Activated naive CD8-positive, alpha-beta T cell treated with anti-CD3 and anti-CD28 coated beads, Interleukin-2, amount 10 ng/mL, durations not matched to agents 7 days and 5 days (primary cell): ENCODE data around the gene HEXD. TPM values are rescaled to one million over a fixed set of nuclear protein-coding genes. Genes with fewer than 3 reads are reported as not detected.
"Not testable (repeated sequence)": the region's sequence is repeated elsewhere in the genome, so short reads cannot be mapped to it uniquely, and the experiment has no call there.

ENCODE experiments used
- ATAC-seq: fragments of 150-1000 bp; cut with Tn5 transposase; one replicate; pipeline ENCODE4 v1.10.0; 2021; ENCODE audit warnings: low read depth, moderate library complexity
- POLR2A ChIA-PET: fragments of 350-600 bp; sonication (Branson Sonifier 250); formaldehyde crosslinking; loops from one replicate; lab custom pipeline; 2021; ENCODE audit warnings: antibody characterized with exemption; lab: Charles Lee
- DNase-seq: peaks from one replicate; pipeline ENCODE4 v3.0.0; 2021
- H3K27ac Mint-ChIP-seq: one replicate; pipeline ENCODE4 v1.8.0; 2022; ENCODE audit warnings: mild to moderate bottlenecking, mixed read lengths
- H3K27me3 Mint-ChIP-seq: one replicate; pipeline ENCODE4 v1.8.0; 2022; ENCODE audit warnings: mild to moderate bottlenecking, moderate library complexity, mixed read lengths
- H3K36me3 Mint-ChIP-seq: one replicate; pipeline ENCODE4 v1.8.0; 2021; ENCODE audit warnings: mild to moderate bottlenecking, mixed read lengths
- H3K4me1 Mint-ChIP-seq: one replicate; pipeline ENCODE4 v1.8.0; 2021; ENCODE audit warnings: mixed read lengths
- H3K4me3 Mint-ChIP-seq: one replicate; pipeline ENCODE4 v1.8.0; 2022; ENCODE audit warnings: mild to moderate bottlenecking, moderate library complexity, mixed read lengths
- H3K9me3 Mint-ChIP-seq: one replicate; pipeline ENCODE4 v1.8.0; 2021; ENCODE audit warnings: mixed read lengths
- total RNA-seq, 2 experiments: library from RNA; stranded (reverse); gene quantifications; one replicate each; pipeline ENCODE4 v1.2.3, GENCODE V29; 2021

Gene HEXD
- total RNA-seq, 2 experiments from 2014 or later = 84.1 to 84.8 TPM

GRCh38 chr17:82445542-82445941, 27.4 kb downstream of the HEXD start:
- Mint-ChIP-seq H3K9me3 (no peaks in the 10 kb centered on the region), H3K4me1 (peaks cover 11% of the 10 kb centered on the region), H3K27ac (no peak overlapping the region), H3K27me3 (no peaks in the 10 kb centered on the region), H3K36me3 (peaks cover 13% of the 10 kb centered on the region), H3K4me3 (no peak overlapping the region)
- POLR2A ChIA-PET = interaction anchor here (1.3 kb wide), 1 partner anchor 10 kb away, joined by 4 read pairs; no protein-coding TSS in a partner anchor
- no peak for DNase-seq
- no peak for ATAC-seq

- Mint-ChIP-seq H3K4me3 (no peak overlapping the region), H3K27ac (peak overlapping the region; percentile 34), H3K27me3 (no peaks in the 10 kb centered on the region), H3K9me3 (no peaks in the 10 kb centered on the region), H3K4me1 (peaks cover 13% of the 10 kb centered on the region), H3K36me3 (peaks cover 13% of the 10 kb centered on the region)
- no peak for DNase-seq
- POLR2A ChIA-PET = interaction anchor here (1.3 kb wide), 1 partner anchor 10 kb away, joined by 4 read pairs; no protein-coding TSS in a partner anchor
- no peak for ATAC-seq
These were observed 28.0 kb downstream of the HEXD start for GRCh38 chr17:82446124-82446523.

- Mint-ChIP-seq H3K4me3 (peak overlapping the region; percentile 44), H3K9me3 (no peaks in the 10 kb centered on the region), H3K27me3 (no peaks in the 10 kb centered on the region), H3K27ac (no peak overlapping the region), H3K36me3 (peaks cover 13% of the 10 kb centered on the region), H3K4me1 (peaks cover 18% of the 10 kb centered on the region)
- ATAC-seq (no peak), DNase-seq (no peak)
- POLR2A ChIA-PET = interaction anchor here (1.3 kb wide), 1 partner anchor 11 kb away, joined by 4 read pairs; no protein-coding TSS in a partner anchor
These were observed 28.5 kb downstream of the HEXD start for GRCh38 chr17:82446649-82447048.

GRCh38 chr17:82447876-82448275, 29.7 kb downstream of the HEXD start:
- peaks cover 27% of the 10 kb centered on the region for H3K4me1 Mint-ChIP-seq
- POLR2A ChIA-PET = interaction anchor here (0.7 to 1.1 kb wide), 3 partner anchors 10 to 19 kb away, joined by 3 to 5 read pairs (median 4); partner anchors contain the start of gene NARF
- no peaks in the 10 kb centered on the region for H3K9me3 Mint-ChIP-seq
- H3K27ac Mint-ChIP-seq = peak overlapping the region; percentile 75
- H3K4me3 Mint-ChIP-seq = peak overlapping the region; percentile 58
- H3K27me3 Mint-ChIP-seq = no peaks in the 10 kb centered on the region
- ATAC-seq = no peak
- DNase-seq = no peak
- H3K36me3 Mint-ChIP-seq = peaks cover 13% of the 10 kb centered on the region

DNA sequence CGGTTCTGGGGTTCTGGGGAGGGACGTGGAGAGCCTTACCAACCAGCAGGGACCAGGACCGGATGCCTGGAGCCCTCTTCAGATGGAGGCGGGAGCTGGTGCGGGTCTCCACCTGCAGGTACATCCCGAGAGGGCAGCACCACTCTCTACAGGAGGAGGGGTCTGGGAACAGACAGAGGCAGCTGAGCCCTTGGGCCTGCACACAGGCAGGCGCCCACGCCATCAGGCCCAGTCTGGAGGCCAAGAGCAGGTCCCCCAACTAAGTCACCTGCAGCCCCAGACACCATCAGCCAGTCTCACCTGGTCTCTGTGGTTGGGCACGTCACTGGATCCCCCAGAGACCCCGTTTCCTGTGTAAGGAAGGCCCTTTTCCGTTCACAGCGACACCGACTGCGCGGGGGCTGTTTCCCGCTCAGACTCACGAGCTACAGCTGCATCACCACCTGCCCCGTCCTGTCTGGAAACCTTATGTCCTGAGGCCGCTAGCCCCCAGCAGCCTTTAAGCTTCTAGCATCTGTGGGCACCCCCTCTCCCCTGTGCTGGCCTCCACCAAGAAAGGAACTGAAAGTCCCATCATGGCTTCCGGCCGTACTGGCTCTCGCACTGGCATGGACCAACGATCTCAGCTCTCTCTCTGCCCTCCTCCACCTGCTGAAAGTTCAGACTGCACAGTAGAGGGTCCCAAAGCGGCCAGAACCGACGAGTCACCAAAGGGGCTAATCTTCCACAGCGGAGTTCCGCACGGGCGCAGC, 31.2 kb downstream of the HEXD start:
- Mint-ChIP-seq H3K27me3 (no peaks in the 10 kb centered on the region), H3K9me3 (no peaks in the 10 kb centered on the region), H3K4me3 (peak overlapping the region; percentile 96), H3K4me1 (peaks cover 27% of the 10 kb centered on the region), H3K27ac (peak overlapping the region; percentile 97), H3K36me3 (peaks cover 15% of the 10 kb centered on the region)
- POLR2A ChIA-PET = interaction anchor here (0.7 to 2.3 kb wide), 15 partner anchors 9 to 151 kb away, joined by 3 to 28 read pairs (median 5); partner anchors contain the start of genes FOXK2, HEXD, NARF and OGFOD3
- DNase-seq (peak; percentile 77), ATAC-seq (peak; percentile 65)

DNA sequence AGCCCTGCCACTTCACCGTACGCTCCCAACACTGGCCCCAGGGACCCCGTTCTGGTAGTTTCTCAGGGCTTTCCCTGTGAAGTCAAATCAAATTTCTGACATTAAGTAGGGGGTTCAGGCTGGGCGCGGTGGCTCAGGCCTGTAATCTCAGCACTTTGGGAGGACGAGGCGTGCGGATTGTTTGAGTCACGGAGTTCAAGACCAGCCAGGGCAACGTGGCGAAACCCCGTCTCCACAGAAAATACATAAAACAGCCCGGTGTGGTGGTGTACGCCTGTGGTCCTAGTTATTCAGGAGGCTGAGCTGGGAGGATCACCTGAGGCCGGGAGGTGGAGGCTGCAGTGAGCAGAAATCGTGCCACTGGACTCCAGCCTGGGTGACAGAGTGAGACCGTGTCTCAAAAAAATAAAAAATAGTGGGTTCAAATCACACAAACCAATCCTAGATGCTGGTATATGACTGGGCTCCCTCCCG, 31.8 kb downstream of the HEXD start:
- H3K27ac Mint-ChIP-seq = peak overlapping the region; percentile 97
- DNase-seq = no peak
- H3K9me3 Mint-ChIP-seq = no peaks in the 10 kb centered on the region
- POLR2A ChIA-PET = interaction anchor here (0.7 to 2.3 kb wide), 13 partner anchors 8 to 152 kb away, joined by 3 to 28 read pairs (median 6); partner anchors contain the start of genes FOXK2, HEXD, NARF and OGFOD3
- peak; percentile 2 for ATAC-seq
- peak overlapping the region; percentile 96 for H3K4me3 Mint-ChIP-seq
- H3K27me3 Mint-ChIP-seq = no peaks in the 10 kb centered on the region
- H3K36me3 Mint-ChIP-seq = peaks cover 16% of the 10 kb centered on the region
- peaks cover 27% of the 10 kb centered on the region for H3K4me1 Mint-ChIP-seq

GRCh38 chr17:82450357-82451106, 32.4 kb downstream of the HEXD start, which contains the start of gene CYBC1:
Gene CYBC1 (minus strand): TSS chr17:82450752. CDS start chr17:82449254, 1,498 bp downstream.
- Mint-ChIP-seq H3K27me3 (no peaks in the 10 kb centered on the region), H3K9me3 (no peaks in the 10 kb centered on the region), H3K36me3 (peaks cover 18% of the 10 kb centered on the region), H3K27ac (peak within 1 kb of the TSS; percentile 97), H3K4me3 (peak within 1 kb of the TSS; percentile 96), H3K4me1 (peaks cover 27% of the 10 kb centered on the region)
- POLR2A ChIA-PET = interaction anchor here (0.7 to 2.3 kb wide), 8 partner anchors 7 to 99 kb away, joined by 3 to 28 read pairs (median 6); partner anchors contain the start of genes FOXK2, HEXD, NARF and OGFOD3
- ATAC-seq (peak; percentile 74), DNase-seq (peak; percentile 98)

DNA sequence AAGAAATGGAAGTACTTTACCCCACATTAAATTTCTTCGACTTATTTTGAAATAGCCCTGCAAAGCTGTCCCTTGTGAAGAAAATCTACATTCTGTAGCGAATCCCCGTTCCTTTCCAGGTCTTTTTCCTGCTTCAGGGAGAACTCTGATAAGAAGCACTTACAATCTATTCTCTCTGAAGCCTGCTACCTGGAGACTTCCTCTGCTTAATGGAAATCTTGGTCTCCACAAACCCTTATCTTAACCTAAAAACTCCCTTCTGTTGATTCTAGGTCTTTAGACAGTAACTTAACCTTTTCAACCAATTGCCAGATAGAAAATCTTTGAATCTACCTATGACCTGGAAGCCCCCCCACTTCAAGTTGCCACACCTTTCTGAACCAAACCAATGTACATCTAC, 34.0 kb downstream of the HEXD start:
- Mint-ChIP-seq H3K9me3 (no peaks in the 10 kb centered on the region), H3K27me3 (no peaks in the 10 kb centered on the region), H3K27ac (peak overlapping the region; percentile 97), H3K4me3 (peak overlapping the region; percentile 96), H3K36me3 (peaks cover 21% of the 10 kb centered on the region), H3K4me1 (peaks cover 32% of the 10 kb centered on the region)
- DNase-seq (no peak), ATAC-seq (no peak)
- POLR2A ChIA-PET = no interaction called here

GRCh38 chr17:82453151-82453550, 35.0 kb downstream of the HEXD start:
- H3K4me3 Mint-ChIP-seq, POLR2A ChIA-PET, H3K27me3 Mint-ChIP-seq, H3K27ac Mint-ChIP-seq, H3K9me3 Mint-ChIP-seq, ATAC-seq, DNase-seq: not testable (repeated sequence)
- H3K36me3 Mint-ChIP-seq = peaks cover 19% of the 10 kb centered on the region
- peaks cover 37% of the 10 kb centered on the region for H3K4me1 Mint-ChIP-seq

GRCh38 chr17:82453706-82454105, 35.6 kb downstream of the HEXD start:
- ATAC-seq, H3K4me3 Mint-ChIP-seq, H3K27ac Mint-ChIP-seq, DNase-seq, POLR2A ChIA-PET, H3K9me3 Mint-ChIP-seq, H3K27me3 Mint-ChIP-seq: not testable (repeated sequence)
- H3K36me3 Mint-ChIP-seq = peaks cover 19% of the 10 kb centered on the region
- peaks cover 37% of the 10 kb centered on the region for H3K4me1 Mint-ChIP-seq

- ATAC-seq (no peak), DNase-seq (no peak)
- Mint-ChIP-seq H3K4me1 (peaks cover 30% of the 10 kb centered on the region), H3K27me3 (no peaks in the 10 kb centered on the region), H3K9me3 (no peaks in the 10 kb centered on the region), H3K27ac (peak overlapping the region; percentile 95), H3K36me3 (peaks cover 21% of the 10 kb centered on the region), H3K4me3 (peak overlapping the region; percentile 79)
- POLR2A ChIA-PET = interaction anchor here (0.5 to 1.7 kb wide), 10 partner anchors 8 to 160 kb away, joined by 3 to 17 read pairs (median 4); partner anchors contain the start of gene CD7
These were observed 39.2 kb downstream of the HEXD start for GRCh38 chr17:82457073-82457928.

DNA sequence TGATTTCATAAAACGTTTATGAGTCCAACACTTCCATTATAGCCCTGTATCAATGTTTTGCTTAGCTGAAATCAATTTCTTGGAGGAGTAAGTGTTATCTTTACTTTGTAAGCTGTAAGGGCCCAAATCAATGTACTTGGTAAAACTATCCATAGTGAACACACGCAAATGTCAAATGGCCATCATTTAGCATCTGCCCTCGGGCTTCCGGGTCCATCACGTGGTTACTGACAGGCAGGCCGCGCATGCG, 39.7 kb downstream of the HEXD start:
- Mint-ChIP-seq H3K27ac (peak overlapping the region; percentile 95), H3K4me1 (peaks cover 31% of the 10 kb centered on the region), H3K4me3 (peak overlapping the region; percentile 79), H3K27me3 (no peaks in the 10 kb centered on the region), H3K9me3 (no peaks in the 10 kb centered on the region), H3K36me3 (peaks cover 26% of the 10 kb centered on the region)
- POLR2A ChIA-PET = interaction anchor here (0.5 to 1.7 kb wide), 9 partner anchors 8 to 406 kb away, joined by 3 to 17 read pairs (median 3); partner anchors contain the start of gene CD7
- no peak for DNase-seq
- no peak for ATAC-seq
